Measurements from ENCODE around the gene TMEM144. TPM values are rescaled to one million over a fixed set of nuclear protein-coding genes. Genes with fewer than 3 reads are reported as not detected.

TMEM144 gene
- total RNA-seq, 2 experiments from 2014 or later: 0.14 to 0.54 TPM

Other genes with a start within 250 kb of the TMEM144 start
- under 1 TPM; 0.60 to 0.83 TPM for gene GASK1B, start 37.5 kb upstream of the TMEM144 start, total RNA-seq

Measured in activated naive CD8-positive, alpha-beta T cell treated with anti-CD3 and anti-CD28 coated beads, Interleukin-2, amount 10 ng/mL, durations not matched to agents 7 days and 5 days (primary cell).